GM13977 (cell line): Measurements from ENCODE around the gene METTL17.
"Not testable (repeated sequence)": the region's sequence is repeated elsewhere in the genome, so short reads cannot be mapped to it uniquely, and the experiment has no call there.

Experiments used
- DNase-seq: peaks from one replicate; pipeline ENCODE4 v3.0.0; 2012; ENCODE audit warnings: low spot score
- CTCF ChIP-seq: IDR thresholded peaks from 2 replicates; pipeline ENCODE4 v1.5.1; 2012; ENCODE audit warnings: mild to moderate bottlenecking, control low read depth; ENCODE audit not compliant: insufficient read depth; ENCODE audit errors: extremely low read depth, missing control alignments
- in situ Hi-C: fragments of 300-500 bp; cut with MboI; formaldehyde crosslinking; loops from one replicate; pipeline ENCODE4 v1.12.0; 2022; ENCODE audit warnings: low sequenced_read_pairs, low pct_unique_long_range_greater_than_20kb, mixed read lengths, inconsistent platforms; ENCODE audit not compliant: unreplicated experiment

METTL17 gene

GRCh38 chr14:21040370-21040925 lies 50.7 kb downstream of the METTL17 start:
- no peak for TF ChIP-seq CTCF
- DNase-seq = no peak
- in situ Hi-C loops = no loop called here

- DNase-seq, in situ Hi-C loops: not testable (repeated sequence)
These were observed 51.2 kb downstream of the METTL17 start for GRCh38 chr14:21040941-21041340.

GRCh38 chr14:21041676-21042433 lies 52.1 kb downstream of the METTL17 start, which contains the start of gene RNASE7:
Gene RNASE7, plus strand, starts transcription at chr14:21042362. Its CDS starts 631 bp downstream, at chr14:21042993.
- in situ Hi-C loops = no loop called here
- DNase-seq = no peak

GRCh38 chr14:21042918-21043317 lies 53.1 kb downstream of the METTL17 start:
- no peak for TF ChIP-seq CTCF
- DNase-seq = no peak
- in situ Hi-C loops = no loop called here

More at GRCh38 chr14:21041676-21042433, 52.1 kb downstream of the METTL17 start, which contains the start of gene RNASE7:
- TF ChIP-seq CTCF = no peak

- no peak for DNase-seq
- in situ Hi-C loops = no loop called here
- no peak for TF ChIP-seq CTCF
These were observed 53.7 kb downstream of the METTL17 start for GRCh38 chr14:21043387-21043973.

- no peak for DNase-seq
These were observed 54.3 kb downstream of the METTL17 start for GRCh38 chr14:21043974-21044618.

More at GRCh38 chr14:21043974-21044618, 54.3 kb downstream of the METTL17 start:
- in situ Hi-C loops = no loop called here
- no peak for TF ChIP-seq CTCF
